SK-N-SH treated with all-trans-retinoic acid at 6 μM for 48 hours (cell line): Measurements from ENCODE around the gene MAML2.

Experiments used
- PATZ1 ChIP-seq: fragments of 250-450 bp; sonication (Bioruptor Pico); IDR thresholded peaks from 2 replicates; pipeline ENCODE4 v1.8.0; 2020; ENCODE audit warnings: mild to moderate bottlenecking, moderate library complexity, borderline replicate concordance
- POU6F1 ChIP-seq: fragments of 250-450 bp; sonication (Bioruptor Pico); IDR thresholded peaks from 2 replicates; pipeline ENCODE4 v1.8.0; 2021; ENCODE audit warnings: low read depth, mild to moderate bottlenecking, moderate library complexity, borderline replicate concordance
- TSHZ2 ChIP-seq: fragments of 250-450 bp; sonication (Bioruptor Pico); IDR thresholded peaks from 2 replicates; pipeline ENCODE4 v1.5.0; 2020; ENCODE audit warnings: mild to moderate bottlenecking, moderate library complexity

GRCh38 chr11:96322775-96323641 lies 20.0 kb downstream of the MAML2 start:
- TF ChIP-seq PATZ1 (CRISPR knock-in tag) (no peak), POU6F1 (CRISPR knock-in tag) (no peak), TSHZ2 (CRISPR knock-in tag) (no peak)
